Epidermal melanocyte (primary cell): Measurements from ENCODE around the gene TEX14.
A peak's percentile ranks its signal among the peaks of the same experiment; 100 is the strongest.

Experiments used
- DNase-seq: peaks from one replicate; pipeline ENCODE4 v3.0.0; 2011; ENCODE audit warnings: low spot score; ENCODE audit not compliant: insufficient read length

The TEX14 gene

GRCh38 chr17:58648236-58648635 lies 43.6 kb downstream of the TEX14 start:
- DNase-seq: no peak

- no peak for DNase-seq
These were observed 48.7 kb downstream of the TEX14 start for GRCh38 chr17:58643147-58643546.

GRCh38 chr17:58641887-58642311 lies 49.9 kb downstream of the TEX14 start:
- DNase-seq: no peak

- no peak for DNase-seq
These were observed 51.6 kb downstream of the TEX14 start for GRCh38 chr17:58640202-58640601.

GRCh38 chr17:58639681-58640080 lies 52.2 kb downstream of the TEX14 start:
- no peak for DNase-seq

- DNase-seq: no peak
These were observed 54.8 kb downstream of the TEX14 start for GRCh38 chr17:58637011-58637570.

GRCh38 chr17:58632324-58633314 lies 59.2 kb downstream of the TEX14 start:
- DNase-seq: no peak

GRCh38 chr17:58631523-58632323 lies 60.1 kb downstream of the TEX14 start:
- peak; percentile 50 for DNase-seq

- no peak for DNase-seq
These were observed 60.8 kb downstream of the TEX14 start for GRCh38 chr17:58630883-58631522.

GRCh38 chr17:58626905-58627304 lies 64.9 kb downstream of the TEX14 start:
- no peak for DNase-seq

- no peak for DNase-seq
These were observed 67.1 kb downstream of the TEX14 start for GRCh38 chr17:58624751-58625150.

GRCh38 chr17:58621174-58621573 lies 70.7 kb downstream of the TEX14 start:
- DNase-seq: no peak

- no peak for DNase-seq
These were observed 73.5 kb downstream of the TEX14 start for GRCh38 chr17:58618336-58618735.

GRCh38 chr17:58617563-58617962 lies 74.3 kb downstream of the TEX14 start:
- no peak for DNase-seq

GRCh38 chr17:58615768-58616659 lies 75.8 kb downstream of the TEX14 start:
- DNase-seq: no peak

- no peak for DNase-seq
These were observed 76.9 kb downstream of the TEX14 start for GRCh38 chr17:58614859-58615459.

GRCh38 chr17:58611331-58611730 lies 80.5 kb downstream of the TEX14 start:
- no peak for DNase-seq

- no peak for DNase-seq
These were observed 84.9 kb downstream of the TEX14 start for GRCh38 chr17:58606934-58607333.

- DNase-seq: no peak
These were observed 85.9 kb downstream of the TEX14 start for GRCh38 chr17:58605986-58606385.

GRCh38 chr17:58605470-58605869 lies 86.4 kb downstream of the TEX14 start:
- no peak for DNase-seq
